Measurements from ENCODE around the gene SP3.

GRCh38 chr2:173909846-173910245 is 55.3 kb downstream of the SP3 start:
- no peak for TF ChIP-seq CTCF (IDR thresholded peaks at IDR 0.05; ENCODE audit: control extremely low read depth in 1 of 3, insufficient read depth in 1 of 3, low read depth in 1 of 3, low read length in 3 of 3)
- TF ChIP-seq EP300 (IDR thresholded peaks at IDR 0.05; ENCODE audit: borderline replicate concordance in 1 of 2, low read depth in 2 of 2, low read length in 2 of 2) = no peak
- no peak for TF ChIP-seq TAF1 (IDR thresholded peaks at IDR 0.05; ENCODE audit: low read depth, low read length)
- no peak for TF ChIP-seq SUZ12 (IDR thresholded peaks at IDR 0.05; ENCODE audit: low read length)
- TF ChIP-seq CEBPB (IDR thresholded peaks at IDR 0.05; ENCODE audit: low read depth, low read length) = no peak
- no peak for TF ChIP-seq EZH2 (IDR thresholded peaks at IDR 0.05; ENCODE audit: low read depth, low read length, severe bottlenecking)
- no peak for TF ChIP-seq YY1 (IDR thresholded peaks at IDR 0.05; ENCODE audit: low read depth, low read length)

Data from H1 (cell line).